ENCODE measurements around the gene TWNK. TPM values are rescaled to one million over a fixed set of nuclear protein-coding genes. Genes with fewer than 3 reads are reported as not detected.
A peak's percentile ranks its signal among the peaks of the same experiment; 100 is the strongest.

Gene TWNK
- total RNA-seq (2014; rRNA removed; shearing (Covaris generic)): 20.9 and 21.7 TPM in 2 replicates

- DNase-seq (ENCODE audit: low spot score): peak; percentile 91
- in situ Hi-C loops (cut with HindIII; ENCODE audit: low sequenced_read_pairs): no loop called here
Measured at GRCh38 chr10:100986952-100987684, at the start of gene TWNK, which contains the start of gene MRPL43. Gene TWNK (plus strand): TSS chr10:100987543. CDS start chr10:100988211, 668 bp downstream. Gene MRPL43 (minus strand): TSS chr10:100987497. CDS start chr10:100987443, 54 bp downstream.

GRCh38 chr10:100939763-100940344 lies 47.5 kb upstream of the TWNK start:
- in situ Hi-C loops (cut with HindIII; ENCODE audit: low sequenced_read_pairs): no loop called here
- no peak for DNase-seq (ENCODE audit: low spot score)

GRCh38 chr10:100942229-100942628 lies 45.1 kb upstream of the TWNK start:
- in situ Hi-C loops (cut with HindIII; ENCODE audit: low sequenced_read_pairs): no loop called here

GRCh38 chr10:100943508-100943907 lies 43.8 kb upstream of the TWNK start:
- DNase-seq (ENCODE audit: low spot score): no peak
- in situ Hi-C loops (cut with HindIII; ENCODE audit: low sequenced_read_pairs): no loop called here

More at GRCh38 chr10:100942229-100942628, 45.1 kb upstream of the TWNK start:
- DNase-seq (ENCODE audit: low spot score): no peak

- in situ Hi-C loops (cut with HindIII; ENCODE audit: low sequenced_read_pairs): no loop called here
- no peak for DNase-seq (ENCODE audit: low spot score)
Measured at GRCh38 chr10:100945754-100946153, 41.6 kb upstream of the TWNK start.

- in situ Hi-C loops (cut with HindIII; ENCODE audit: low sequenced_read_pairs): no loop called here
- DNase-seq (ENCODE audit: low spot score): no peak
Measured at GRCh38 chr10:100948916-100949315, 38.4 kb upstream of the TWNK start.

GRCh38 chr10:100960251-100960650 lies 27.1 kb upstream of the TWNK start:
- DNase-seq (ENCODE audit: low spot score): no peak
- in situ Hi-C loops (cut with HindIII; ENCODE audit: low sequenced_read_pairs): no loop called here

- no peak for DNase-seq (ENCODE audit: low spot score)
- in situ Hi-C loops (cut with HindIII; ENCODE audit: low sequenced_read_pairs): no loop called here
Measured at GRCh38 chr10:100962351-100963080, 24.8 kb upstream of the TWNK start.

- DNase-seq (ENCODE audit: low spot score): no peak
- in situ Hi-C loops (cut with HindIII; ENCODE audit: low sequenced_read_pairs): no loop called here
Measured at GRCh38 chr10:100963826-100964225, 23.5 kb upstream of the TWNK start.

GRCh38 chr10:100965820-100966219 lies 21.5 kb upstream of the TWNK start:
- no peak for DNase-seq (ENCODE audit: low spot score)
- in situ Hi-C loops (cut with HindIII; ENCODE audit: low sequenced_read_pairs): no loop called here

GRCh38 chr10:100966887-100967286 lies 20.5 kb upstream of the TWNK start:
- in situ Hi-C loops (cut with HindIII; ENCODE audit: low sequenced_read_pairs): no loop called here
- no peak for DNase-seq (ENCODE audit: low spot score)

- DNase-seq (ENCODE audit: low spot score): no peak
- in situ Hi-C loops (cut with HindIII; ENCODE audit: low sequenced_read_pairs): no loop called here
Measured at GRCh38 chr10:100967332-100967731, 20.0 kb upstream of the TWNK start.

GRCh38 chr10:100968062-100968736 lies 19.1 kb upstream of the TWNK start:
- in situ Hi-C loops (cut with HindIII; ENCODE audit: low sequenced_read_pairs): no loop called here
- DNase-seq (ENCODE audit: low spot score): no peak

- in situ Hi-C loops (cut with HindIII; ENCODE audit: low sequenced_read_pairs): no loop called here
- DNase-seq (ENCODE audit: low spot score): no peak
Measured at GRCh38 chr10:100968863-100969186, 18.5 kb upstream of the TWNK start.

- DNase-seq (ENCODE audit: low spot score): peak; percentile 54
- in situ Hi-C loops (cut with HindIII; ENCODE audit: low sequenced_read_pairs): no loop called here
Measured at GRCh38 chr10:100969187-100970075, 17.9 kb upstream of the TWNK start, which contains the start of gene SEMA4G. Gene SEMA4G (plus strand): TSS chr10:100969504. CDS start chr10:100972913, 3,409 bp downstream.

GRCh38 chr10:100970076-100970913 lies 17.0 kb upstream of the TWNK start:
- in situ Hi-C loops (cut with HindIII; ENCODE audit: low sequenced_read_pairs): no loop called here
- peak; percentile 65 for DNase-seq (ENCODE audit: low spot score)

GRCh38 chr10:100970914-100971811 lies 16.2 kb upstream of the TWNK start:
- DNase-seq (ENCODE audit: low spot score): no peak
- in situ Hi-C loops (cut with HindIII; ENCODE audit: low sequenced_read_pairs): no loop called here

Measured in G401 (cell line).